IPS-15b (cell line): Measurements from ENCODE around the gene POLD4.

Experiments used
- H3K27me3 ChIP-seq: one replicate; pipeline ENCODE4 v1.6.1; 2013; ENCODE audit warnings: low read length; ENCODE audit not compliant: control insufficient read depth, insufficient read depth
- H3K36me3 ChIP-seq: one replicate; pipeline ENCODE4 v1.6.1; 2013; ENCODE audit warnings: low read length; ENCODE audit not compliant: control insufficient read depth, insufficient read depth
- H3K4me1 ChIP-seq: one replicate; pipeline ENCODE4 v1.6.1; 2013; ENCODE audit warnings: mild to moderate bottlenecking, low read length; ENCODE audit not compliant: control insufficient read depth, insufficient read depth
- H3K4me3 ChIP-seq: one replicate; pipeline ENCODE4 v1.5.1; 2013; ENCODE audit warnings: low read depth, low read length
- H3K9ac ChIP-seq: one replicate; pipeline ENCODE4 v1.6.1; 2013; ENCODE audit warnings: low read depth, mild to moderate bottlenecking, low read length
- H3K9me3 ChIP-seq: one replicate; pipeline ENCODE4 v1.6.1; 2013; ENCODE audit warnings: mild to moderate bottlenecking, low read length; ENCODE audit not compliant: control insufficient read depth, insufficient read depth

Gene POLD4

DNA sequence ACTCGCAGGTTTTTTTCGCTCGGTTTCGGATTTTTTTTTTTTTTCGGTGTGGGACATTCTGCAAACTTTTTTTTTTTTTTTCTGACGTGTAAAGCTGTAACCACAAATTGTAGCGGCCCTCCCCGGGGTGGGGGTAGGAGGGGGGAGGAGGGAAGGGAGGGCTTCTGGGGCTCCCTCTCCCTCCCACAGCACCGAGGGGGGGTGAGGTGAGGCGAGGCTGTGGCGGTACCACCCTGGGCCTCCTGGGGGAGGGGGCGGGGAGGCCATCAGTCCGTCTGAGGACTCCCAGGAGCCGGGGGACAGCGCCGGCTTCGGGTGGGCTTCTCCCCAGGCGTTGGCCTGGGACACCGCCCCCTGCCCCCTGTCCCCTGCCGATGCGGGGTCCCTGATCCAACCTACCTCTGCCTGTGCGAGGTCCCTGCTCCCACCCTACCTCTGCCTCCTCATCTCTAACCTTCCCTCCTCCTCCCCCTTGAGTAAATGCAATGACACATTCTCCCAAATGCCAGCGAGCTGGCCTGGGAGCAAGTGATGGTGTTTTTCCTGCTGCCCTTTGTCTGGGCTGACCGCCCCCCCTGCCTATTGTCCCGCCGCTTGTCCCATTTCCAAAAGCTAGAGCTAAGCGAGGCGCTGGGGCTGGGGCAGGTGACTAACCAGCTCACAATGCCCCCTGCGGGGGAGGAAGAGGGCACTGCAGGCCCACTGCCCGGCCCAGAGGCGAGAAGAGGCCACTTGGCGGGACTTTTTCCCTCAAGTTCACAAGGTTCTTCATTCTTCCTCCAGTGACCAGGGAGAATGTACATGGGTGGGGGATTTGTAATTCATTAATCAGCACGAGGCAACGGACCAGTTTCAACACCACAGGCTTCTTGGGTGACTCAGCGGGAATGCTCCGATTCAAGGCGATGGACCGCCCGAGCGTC lies 20.6 kb upstream of the POLD4 start:
- Histone ChIP-seq H3K27me3 (peaks cover 48% of the 10 kb centered on the region), H3K9ac (peak overlapping the region; percentile 2), H3K9me3 (no peaks in the 10 kb centered on the region), H3K36me3 (no peaks in the 10 kb centered on the region), H3K4me3 (peak overlapping the region; percentile 53), H3K4me1 (peaks cover 30% of the 10 kb centered on the region)

GRCh38 chr11:67372993-67373647 lies 19.8 kb upstream of the POLD4 start, which contains the start of gene CLCF1:
CLCF1 (minus strand) TSS chr11:67373598; CDS start chr11:67373539, 59 bp downstream.
- H3K9me3 ChIP-seq: no peaks in the 10 kb centered on the region
- H3K36me3 ChIP-seq: no peaks in the 10 kb centered on the region
- H3K4me3 ChIP-seq: peak within 1 kb of the TSS; percentile 53
- peak within 1 kb of the TSS; percentile 2 for H3K9ac ChIP-seq
- H3K4me1 ChIP-seq: peaks cover 30% of the 10 kb centered on the region
- H3K27me3 ChIP-seq: peaks cover 48% of the 10 kb centered on the region

DNA sequence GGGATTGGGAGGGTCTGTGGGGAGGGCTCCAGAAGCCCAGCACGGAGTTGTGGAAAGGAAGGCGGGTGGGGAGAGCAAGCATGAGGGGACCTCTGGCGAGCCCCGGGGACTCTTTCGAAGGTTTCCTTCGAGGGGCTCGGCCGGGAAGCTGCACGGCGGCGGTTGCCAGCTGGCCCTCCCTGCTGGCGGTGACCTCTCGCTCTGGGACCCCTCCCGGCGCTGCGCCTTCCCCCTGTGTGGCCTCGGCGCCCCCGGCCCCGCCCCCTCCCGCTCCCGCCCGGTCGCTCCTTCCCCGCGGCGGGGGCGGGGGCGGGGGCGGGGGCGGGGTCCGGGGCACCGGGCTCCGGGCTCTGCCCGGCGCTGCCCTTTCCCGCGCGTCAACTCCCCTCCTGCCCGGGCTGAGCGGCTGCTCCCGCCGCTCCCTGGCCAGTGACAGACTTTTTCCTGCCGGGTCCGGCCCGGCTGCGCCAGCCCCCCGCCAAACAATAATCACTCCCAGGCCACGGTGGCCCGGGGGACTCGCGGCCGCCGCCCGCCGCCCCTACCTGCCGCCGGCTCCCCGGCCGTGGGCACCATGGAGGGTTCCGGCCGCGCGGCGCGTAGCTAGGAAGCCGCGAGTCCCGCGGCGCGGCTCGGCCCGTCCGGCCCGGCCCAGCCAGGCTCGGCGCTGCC lies 19.1 kb upstream of the POLD4 start:
- Histone ChIP-seq H3K9ac (no peak overlapping the region), H3K4me1 (peaks cover 30% of the 10 kb centered on the region)

DNA sequence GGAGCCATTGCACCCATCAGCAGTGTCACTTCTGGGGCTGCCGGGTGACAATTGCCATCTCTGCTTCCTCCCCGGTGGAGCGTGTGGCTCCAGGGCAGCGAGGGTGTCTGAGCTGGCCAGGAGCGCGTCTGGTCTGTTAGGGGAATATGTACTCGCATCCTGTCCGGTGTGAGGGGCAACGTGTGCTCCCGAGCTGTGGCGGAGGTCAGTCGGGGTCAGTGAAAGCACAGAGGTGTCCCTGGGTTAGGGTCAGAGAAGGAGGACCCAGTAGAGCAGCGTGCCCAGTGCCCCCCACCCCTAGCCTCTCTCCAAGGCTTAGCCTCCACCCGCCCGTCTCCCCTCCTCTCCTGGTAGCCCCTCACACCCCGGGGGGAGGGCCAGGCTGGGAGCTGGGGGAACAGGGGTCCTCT lies 18.6 kb upstream of the POLD4 start:
- peak overlapping the region; percentile 59 for H3K4me3 ChIP-seq
- H3K27me3 ChIP-seq: peaks cover 39% of the 10 kb centered on the region
- H3K9ac ChIP-seq: no peak overlapping the region
- H3K9me3 ChIP-seq: no peaks in the 10 kb centered on the region
- peaks cover 29% of the 10 kb centered on the region for H3K4me1 ChIP-seq
- H3K36me3 ChIP-seq: no peaks in the 10 kb centered on the region

More for the DNA sequence above, 19.1 kb upstream of the POLD4 start:
- Histone ChIP-seq H3K9me3 (no peaks in the 10 kb centered on the region), H3K27me3 (peaks cover 45% of the 10 kb centered on the region), H3K36me3 (no peaks in the 10 kb centered on the region), H3K4me3 (peak overlapping the region; percentile 59)

- H3K4me1 ChIP-seq: peaks cover 24% of the 10 kb centered on the region
- no peaks in the 10 kb centered on the region for H3K9me3 ChIP-seq
- no peaks in the 10 kb centered on the region for H3K36me3 ChIP-seq
- peak overlapping the region; percentile 59 for H3K4me3 ChIP-seq
- H3K9ac ChIP-seq: no peak overlapping the region
- peaks cover 33% of the 10 kb centered on the region for H3K27me3 ChIP-seq
Measured at GRCh38 chr11:67371189-67371910, 18.0 kb upstream of the POLD4 start.

DNA sequence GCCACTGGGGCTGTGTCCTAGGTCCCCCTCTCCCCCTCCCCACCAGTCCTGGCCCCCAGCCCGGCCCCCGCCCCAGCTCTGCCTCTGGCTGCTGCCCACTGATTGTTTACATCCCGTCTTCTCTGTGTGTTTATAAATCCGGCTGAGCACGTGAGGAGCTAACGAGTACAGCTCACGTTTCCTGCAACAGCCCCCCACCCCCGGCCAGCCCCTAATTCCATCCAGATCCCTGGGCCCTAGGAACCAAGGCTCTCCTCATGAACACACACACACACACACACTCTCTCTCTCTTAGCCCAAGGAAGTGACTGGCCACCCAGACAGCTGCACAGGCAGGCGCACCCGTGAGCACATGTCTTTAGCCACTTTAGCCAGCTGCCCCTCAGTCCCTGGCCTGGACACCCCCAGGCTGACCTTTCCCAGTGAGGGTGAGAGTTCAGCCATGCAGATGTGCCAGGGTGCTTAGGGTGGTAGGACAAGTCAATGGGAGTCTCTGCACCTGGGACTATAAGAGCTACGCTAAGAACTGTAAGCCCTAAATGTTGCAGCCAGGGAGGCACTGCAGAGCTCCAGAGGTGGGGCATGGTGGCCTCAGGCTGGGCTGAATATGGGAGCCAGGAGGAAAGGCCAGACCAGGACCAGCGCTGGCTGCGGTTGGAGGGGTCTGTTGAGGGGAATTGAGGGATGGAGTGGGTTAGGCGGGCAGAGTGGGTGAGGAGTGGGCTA lies 17.2 kb upstream of the POLD4 start:
- H3K9me3 ChIP-seq: no peaks in the 10 kb centered on the region
- H3K27me3 ChIP-seq: peaks cover 31% of the 10 kb centered on the region
- H3K36me3 ChIP-seq: no peaks in the 10 kb centered on the region
- peaks cover 23% of the 10 kb centered on the region for H3K4me1 ChIP-seq
- H3K9ac ChIP-seq: no peak overlapping the region
- H3K4me3 ChIP-seq: peak overlapping the region; percentile 8

DNA sequence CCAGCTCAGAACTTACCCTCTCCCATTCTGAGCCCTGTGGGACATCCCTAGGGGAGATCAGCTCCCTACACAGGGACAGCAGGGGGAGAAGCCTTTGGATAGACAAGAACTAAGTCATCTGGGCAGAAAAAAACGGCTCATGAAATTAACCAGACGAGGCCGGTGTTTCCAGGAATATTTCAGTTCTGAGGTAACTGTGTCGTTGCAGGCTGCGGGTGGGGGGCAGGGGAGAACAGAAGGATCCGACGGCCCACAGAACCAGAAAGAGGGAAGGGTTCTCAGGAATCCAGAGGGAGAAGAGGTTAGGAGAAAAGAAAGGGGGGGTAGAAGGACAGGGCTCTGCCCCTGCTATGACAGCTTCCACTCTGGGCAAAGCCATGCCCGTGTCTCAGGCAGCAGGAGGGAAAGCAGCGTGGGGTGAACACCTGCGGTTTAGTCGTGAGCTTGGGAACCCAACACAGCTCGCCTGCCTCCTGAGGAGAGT lies 16.5 kb upstream of the POLD4 start:
- peak overlapping the region; percentile 26 for H3K4me3 ChIP-seq
- peaks cover 23% of the 10 kb centered on the region for H3K4me1 ChIP-seq
- H3K9me3 ChIP-seq: no peaks in the 10 kb centered on the region
- H3K27me3 ChIP-seq: peaks cover 30% of the 10 kb centered on the region
- H3K36me3 ChIP-seq: peaks cover 3% of the 10 kb centered on the region
- no peak overlapping the region for H3K9ac ChIP-seq

- Histone ChIP-seq H3K9ac (no peak overlapping the region), H3K4me1 (peaks cover 17% of the 10 kb centered on the region), H3K4me3 (no peak overlapping the region), H3K9me3 (no peaks in the 10 kb centered on the region), H3K36me3 (peaks cover 3% of the 10 kb centered on the region), H3K27me3 (peaks cover 28% of the 10 kb centered on the region)
Measured at GRCh38 chr11:67369275-67369674, 15.9 kb upstream of the POLD4 start.

- H3K36me3 ChIP-seq: peaks cover 3% of the 10 kb centered on the region
- no peaks in the 10 kb centered on the region for H3K9me3 ChIP-seq
- no peak overlapping the region for H3K9ac ChIP-seq
- H3K4me1 ChIP-seq: peaks cover 17% of the 10 kb centered on the region
- H3K27me3 ChIP-seq: peaks cover 28% of the 10 kb centered on the region
- no peak overlapping the region for H3K4me3 ChIP-seq
Measured at GRCh38 chr11:67368621-67369020, 15.3 kb upstream of the POLD4 start.

DNA sequence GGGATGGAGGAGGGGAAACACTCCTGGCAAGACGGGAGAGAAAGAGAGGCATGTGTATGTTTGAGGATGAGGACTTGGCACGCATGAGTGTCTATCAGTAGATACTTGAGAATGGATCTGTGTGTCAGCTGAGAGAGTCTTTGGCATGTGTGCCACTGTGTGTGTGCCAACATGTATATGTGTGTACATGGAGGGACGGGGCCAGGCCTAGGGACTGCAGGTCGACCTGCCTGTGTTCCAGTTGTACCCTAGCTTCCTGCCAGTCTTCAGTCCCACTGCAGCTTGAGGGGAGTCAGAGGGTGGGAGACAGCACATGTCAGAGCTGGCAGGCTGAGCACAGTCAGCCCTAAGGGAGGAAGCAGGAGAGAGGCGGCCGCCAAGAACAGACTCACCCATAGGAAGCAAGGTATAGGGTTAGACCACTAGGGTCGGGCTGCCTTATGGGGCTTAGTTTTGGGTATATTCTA lies 14.4 kb upstream of the POLD4 start:
- no peak overlapping the region for H3K4me3 ChIP-seq

More for the DNA sequence above, 14.4 kb upstream of the POLD4 start:
- peaks cover 28% of the 10 kb centered on the region for H3K27me3 ChIP-seq
- peaks cover 17% of the 10 kb centered on the region for H3K4me1 ChIP-seq
- H3K9me3 ChIP-seq: no peaks in the 10 kb centered on the region
- H3K9ac ChIP-seq: no peak overlapping the region
- H3K36me3 ChIP-seq: peaks cover 3% of the 10 kb centered on the region
